Measurements from ENCODE around the gene PTPN6. TPM values are rescaled to one million over a fixed set of nuclear protein-coding genes. Genes with fewer than 3 reads are reported as not detected.
A peak's percentile ranks its signal among the peaks of the same experiment; 100 is the strongest.

Gene PTPN6
- total RNA-seq, 1 experiment from 2014 or later, result 2.3 TPM

DNA sequence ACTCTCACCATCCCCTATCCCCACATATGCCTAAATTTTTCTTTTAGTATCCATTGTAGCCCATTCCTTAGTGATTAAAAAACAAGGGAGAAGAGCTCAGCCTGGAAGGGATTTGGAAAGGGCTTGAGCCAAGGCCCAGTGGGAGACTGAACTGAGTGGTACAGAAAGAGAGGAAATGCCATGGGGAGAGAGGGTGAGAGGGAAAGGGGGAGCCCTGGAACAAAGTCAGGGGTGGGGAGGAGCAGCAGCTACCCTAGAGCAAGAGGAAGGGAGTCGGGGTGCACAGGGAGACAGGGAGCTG is 26.0 kb upstream of the PTPN6 start:
- Histone ChIP-seq H3K9me3 (ENCODE audit: low read depth, low read length, poor library complexity, severe bottlenecking) (no peaks in the 10 kb centered on the region), H3K27ac (ENCODE audit: low read depth, low read length, poor library complexity, severe bottlenecking) (peak overlapping the region; percentile 95), H3K4me1 (ENCODE audit: insufficient read depth, low read length, poor library complexity, severe bottlenecking) (peaks cover 39% of the 10 kb centered on the region), H3K27me3 (replicated peaks; ENCODE audit: insufficient read depth, low read depth, low read length, poor library complexity) (no peaks in the 10 kb centered on the region), H3K4me3 (ENCODE audit: low read depth, low read length, poor library complexity, severe bottlenecking) (peak overlapping the region; percentile 26), H3K36me3 (ENCODE audit: insufficient read depth, low read length, poor library complexity, severe bottlenecking) (peaks cover 27% of the 10 kb centered on the region)
- BruUV-seq (replicated peaks), result no TSS peak
- ChIA-PET POLR2A (ENCODE audit: low non-redundant PET) (interaction anchor here (1.5 kb wide), 1 partner anchor 19 kb away, joined by 11 read pairs; the partner anchor contains the start of genes C12orf57 and RNU7-1), CTCF (interaction anchor here (1.0 to 1.7 kb wide), 7 partner anchors 8 to 188 kb away, joined by 3 to 11 read pairs (median 5); partner anchors contain the start of genes C12orf57 and RNU7-1)
- TF ChIP-seq EZH2 (IDR thresholded peaks at IDR 0.05; ENCODE audit: borderline replicate concordance, low read depth, low read length, poor library complexity, severe bottlenecking), result no peak
- TF ChIP-seq, protein P1, sequence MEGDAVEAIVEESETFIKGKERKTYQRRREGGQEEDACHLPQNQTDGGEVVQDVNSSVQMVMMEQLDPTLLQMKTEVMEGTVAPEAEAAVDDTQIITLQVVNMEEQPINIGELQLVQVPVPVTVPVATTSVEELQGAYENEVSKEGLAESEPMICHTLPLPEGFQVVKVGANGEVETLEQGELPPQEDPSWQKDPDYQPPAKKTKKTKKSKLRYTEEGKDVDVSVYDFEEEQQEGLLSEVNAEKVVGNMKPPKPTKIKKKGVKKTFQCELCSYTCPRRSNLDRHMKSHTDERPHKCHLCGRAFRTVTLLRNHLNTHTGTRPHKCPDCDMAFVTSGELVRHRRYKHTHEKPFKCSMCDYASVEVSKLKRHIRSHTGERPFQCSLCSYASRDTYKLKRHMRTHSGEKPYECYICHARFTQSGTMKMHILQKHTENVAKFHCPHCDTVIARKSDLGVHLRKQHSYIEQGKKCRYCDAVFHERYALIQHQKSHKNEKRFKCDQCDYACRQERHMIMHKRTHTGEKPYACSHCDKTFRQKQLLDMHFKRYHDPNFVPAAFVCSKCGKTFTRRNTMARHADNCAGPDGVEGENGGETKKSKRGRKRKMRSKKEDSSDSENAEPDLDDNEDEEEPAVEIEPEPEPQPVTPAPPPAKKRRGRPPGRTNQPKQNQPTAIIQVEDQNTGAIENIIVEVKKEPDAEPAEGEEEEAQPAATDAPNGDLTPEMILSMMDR (conservative IDR thresholded peaks at IDR 0.05; ENCODE audit: low read depth, low read length), result no peak
- peak; percentile 70 for DNase-seq (ENCODE audit: low spot score)
- intact Hi-C loops (cut with micrococcal nuclease; ENCODE audit: unreplicated experiment), result loop anchor here (1.0 to 2.0 kb wide), 2 partner anchors 14 to 37 kb away; no protein-coding TSS in a partner anchor

DNA sequence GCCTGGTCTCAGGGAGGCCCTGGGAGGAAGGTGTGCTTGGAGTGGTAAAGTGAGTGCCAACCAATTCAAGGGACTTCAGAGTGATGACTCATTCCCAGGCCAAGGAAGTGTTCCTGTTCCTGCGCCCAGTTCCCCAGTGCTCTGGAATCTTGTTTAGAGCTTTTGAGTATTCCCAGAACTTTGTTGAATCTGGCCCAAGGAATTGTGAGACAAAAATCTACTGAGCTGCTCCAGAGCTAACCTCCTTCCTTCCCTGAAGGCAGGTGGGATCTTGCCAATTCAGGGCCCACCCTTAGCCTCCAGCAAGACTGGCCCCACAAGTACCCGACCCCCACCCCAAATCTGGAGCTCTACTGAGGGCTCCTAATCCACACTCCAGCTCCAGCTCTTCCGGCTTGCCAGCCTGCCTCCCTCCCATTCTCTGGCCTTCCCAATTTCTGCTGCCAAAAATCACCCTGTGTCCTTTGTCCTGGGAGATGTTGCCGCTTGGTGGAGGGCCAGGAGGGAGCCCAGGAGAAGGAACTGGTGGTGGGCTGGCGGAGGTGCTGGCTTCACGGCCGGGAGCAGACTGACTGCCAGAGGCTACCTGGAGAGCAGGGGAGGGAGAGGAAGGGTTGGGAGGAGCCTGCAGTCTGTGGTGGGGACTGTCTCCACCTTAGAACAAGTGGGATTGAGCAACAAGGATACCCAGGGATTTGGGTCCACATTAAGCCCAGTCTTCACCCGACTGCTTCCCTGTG is 25.4 kb upstream of the PTPN6 start:
- BruUV-seq (replicated peaks), result no TSS peak
- TF ChIP-seq, protein P1 (conservative IDR thresholded peaks at IDR 0.05; ENCODE audit: low read depth, low read length), result no peak
- no peak for TF ChIP-seq EZH2 (IDR thresholded peaks at IDR 0.05; ENCODE audit: borderline replicate concordance, low read depth, low read length, poor library complexity, severe bottlenecking)
- intact Hi-C loops (cut with micrococcal nuclease; ENCODE audit: unreplicated experiment), result loop anchor here (1.0 to 2.0 kb wide), 2 partner anchors 13 to 37 kb away; no protein-coding TSS in a partner anchor
- H3K4me3 ChIP-seq (ENCODE audit: low read depth, low read length, poor library complexity, severe bottlenecking), result peak overlapping the region; percentile 36
- peaks cover 39% of the 10 kb centered on the region for H3K4me1 ChIP-seq (ENCODE audit: insufficient read depth, low read length, poor library complexity, severe bottlenecking)
- DNase-seq (ENCODE audit: low spot score), result peak; percentile 81
- H3K27me3 ChIP-seq (replicated peaks; ENCODE audit: insufficient read depth, low read depth, low read length, poor library complexity), result no peaks in the 10 kb centered on the region
- peak overlapping the region; percentile 95 for H3K27ac ChIP-seq (ENCODE audit: low read depth, low read length, poor library complexity, severe bottlenecking)
- H3K9me3 ChIP-seq (ENCODE audit: low read depth, low read length, poor library complexity, severe bottlenecking), result no peaks in the 10 kb centered on the region
- ChIA-PET POLR2A (ENCODE audit: low non-redundant PET) (interaction anchor here (1.1 to 1.5 kb wide), 2 partner anchors 18 to 19 kb away, joined by 3 to 11 read pairs; partner anchors contain the start of genes C12orf57 and RNU7-1), CTCF (interaction anchor here (1.0 to 1.7 kb wide), 7 partner anchors 9 to 188 kb away, joined by 3 to 11 read pairs (median 5); partner anchors contain the start of genes C12orf57 and RNU7-1)
- H3K36me3 ChIP-seq (ENCODE audit: insufficient read depth, low read length, poor library complexity, severe bottlenecking), result peaks cover 26% of the 10 kb centered on the region

DNA sequence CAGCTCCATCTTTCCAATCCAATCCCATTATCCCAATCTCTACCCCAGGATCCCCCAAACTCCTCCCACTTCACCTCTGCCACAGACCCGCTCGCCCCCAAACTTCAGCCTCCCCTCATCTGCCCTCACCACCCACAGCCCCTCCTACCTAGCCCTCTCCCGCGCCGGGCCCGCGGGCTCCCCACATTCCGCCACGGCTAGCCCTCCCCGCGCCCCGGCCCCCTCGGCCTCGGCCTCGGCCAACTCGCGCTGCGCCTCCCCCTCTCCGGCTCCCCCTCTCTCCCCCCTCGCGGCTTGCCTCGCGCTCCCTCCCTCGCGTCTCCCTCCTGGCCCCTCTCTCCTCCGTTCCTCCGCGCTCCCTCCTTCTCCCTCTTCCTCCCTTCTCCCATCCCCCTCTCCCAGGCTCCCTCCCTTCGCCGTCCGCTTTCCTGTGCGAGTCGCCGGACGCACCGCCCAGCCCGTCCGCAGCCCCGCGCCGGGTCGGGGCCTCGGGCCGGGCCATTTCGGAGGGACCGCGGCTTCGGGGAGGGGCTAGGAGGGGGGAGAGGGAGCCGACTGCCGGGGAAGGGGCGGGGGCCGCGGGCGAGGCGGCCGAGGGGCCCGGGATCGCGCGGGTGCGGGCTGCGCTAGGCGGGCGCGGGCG is 23.7 kb upstream of the PTPN6 start, which contains the start of gene ATN1:
TSS of gene ATN1 (plus strand) at position 581 of the 643 bp plus-strand sequence. CDS start 6,043 bp downstream, outside the sequence.
- intact Hi-C loops (cut with micrococcal nuclease; ENCODE audit: unreplicated experiment), result no loop called here
- H3K4me1 ChIP-seq (ENCODE audit: insufficient read depth, low read length, poor library complexity, severe bottlenecking), result peaks cover 39% of the 10 kb centered on the region
- BruUV-seq (replicated peaks), result no TSS peak
- no peaks in the 10 kb centered on the region for H3K27me3 ChIP-seq (replicated peaks; ENCODE audit: insufficient read depth, low read depth, low read length, poor library complexity)
- peak within 1 kb of the TSS; percentile 99 for H3K4me3 ChIP-seq (ENCODE audit: low read depth, low read length, poor library complexity, severe bottlenecking)
- peaks cover 12% of the 10 kb centered on the region for H3K36me3 ChIP-seq (ENCODE audit: insufficient read depth, low read length, poor library complexity, severe bottlenecking)
- CTCF ChIA-PET, result interaction anchor here (0.6 to 0.9 kb wide), 3 partner anchors 12 to 54 kb away, joined by 3 to 4 read pairs (median 3); partner anchors contain the start of gene SPSB2
- peak within 1 kb of the TSS; percentile 95 for H3K27ac ChIP-seq (ENCODE audit: low read depth, low read length, poor library complexity, severe bottlenecking)
- DNase-seq (ENCODE audit: low spot score), result peak; percentile 83
- TF ChIP-seq, protein P1 (conservative IDR thresholded peaks at IDR 0.05; ENCODE audit: low read depth, low read length), result no peak
- TF ChIP-seq EZH2 (IDR thresholded peaks at IDR 0.05; ENCODE audit: borderline replicate concordance, low read depth, low read length, poor library complexity, severe bottlenecking), result no peak
- POLR2A ChIA-PET (ENCODE audit: low non-redundant PET), result interaction anchor here (1.0 kb wide), 1 partner anchor 1186 kb away, joined by 4 read pairs; no protein-coding TSS in a partner anchor
- no peaks in the 10 kb centered on the region for H3K9me3 ChIP-seq (ENCODE audit: low read depth, low read length, poor library complexity, severe bottlenecking)

All from A673 (cell line).